HUES48 (cell line): ENCODE results near the gene MRPS10.
A peak's percentile ranks its signal among the peaks of the same experiment; 100 is the strongest.
"Not testable (repeated sequence)": the region's sequence is repeated elsewhere in the genome, so short reads cannot be mapped to it uniquely, and the experiment has no call there.

Experiments
- H3K27ac ChIP-seq: one replicate; pipeline ENCODE4 v1.7.0; 2013; ENCODE audit warnings: low read depth, low read length, inconsistent platforms
- H3K27me3 ChIP-seq: 2 replicates; pipeline ENCODE4 v1.6.1; 2013; ENCODE audit warnings: mild to moderate bottlenecking, low read length; ENCODE audit not compliant: control insufficient read depth, insufficient read depth
- H3K36me3 ChIP-seq: 2 replicates; pipeline ENCODE4 v1.6.1; 2013; ENCODE audit warnings: low read length; ENCODE audit not compliant: control insufficient read depth, insufficient read depth
- H3K4me1 ChIP-seq: 2 replicates; pipeline ENCODE4 v1.6.1; 2013; ENCODE audit warnings: mild to moderate bottlenecking, low read length; ENCODE audit not compliant: control insufficient read depth, insufficient read depth
- H3K4me3 ChIP-seq: 2 replicates; pipeline ENCODE4 v1.5.1; 2013; ENCODE audit warnings: mild to moderate bottlenecking, low read depth, low read length
- H3K9ac ChIP-seq: 2 replicates; pipeline ENCODE4 v1.6.1; 2013; ENCODE audit warnings: mild to moderate bottlenecking, low read depth, low read length, moderate library complexity
- H3K9me3 ChIP-seq: 2 replicates; pipeline ENCODE4 v1.6.1; 2013; ENCODE audit warnings: low read length; ENCODE audit not compliant: control insufficient read depth, insufficient read depth

Gene MRPS10

GRCh38 chr6:42193491-42193894 lies 24.2 kb downstream of the MRPS10 start:
- Histone ChIP-seq H3K9me3 (no peaks in the 10 kb centered on the region), H3K36me3 (no peaks in the 10 kb centered on the region), H3K4me3 (peak overlapping the region; percentile 42; the same call in 1 of the 2 replicates), H3K9ac (peak overlapping the region; percentile 30; the same call in 1 of the 2 replicates), H3K27me3 (no peaks in the 10 kb centered on the region), H3K4me1 (peaks cover 14% of the 10 kb centered on the region), H3K27ac (peak overlapping the region; percentile 29)

DNA sequence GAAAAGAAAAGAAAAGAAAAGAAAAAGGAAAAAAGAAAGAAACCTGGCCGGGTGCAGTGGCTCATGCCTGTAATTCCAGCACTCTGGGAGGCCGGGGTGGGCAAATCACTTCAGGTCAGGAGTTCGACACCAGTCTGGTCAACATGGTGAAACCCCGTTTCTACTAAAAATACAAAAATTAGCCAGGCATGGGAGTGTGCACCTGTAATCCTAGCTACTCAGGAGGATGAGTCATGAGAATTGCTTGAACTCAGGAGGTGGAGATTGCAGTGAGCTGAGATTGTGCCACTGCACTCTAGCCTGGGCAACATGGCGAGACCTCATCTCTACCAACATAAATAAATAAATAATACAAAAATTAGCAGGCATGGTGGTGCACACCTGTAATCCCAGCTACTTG lies 25.3 kb downstream of the MRPS10 start:
- not testable (repeated sequence) for H3K9me3 ChIP-seq, H3K9ac ChIP-seq, H3K4me3 ChIP-seq, H3K36me3 ChIP-seq, H3K27ac ChIP-seq, H3K27me3 ChIP-seq
- H3K4me1 ChIP-seq, result peaks cover 14% of the 10 kb centered on the region

- no peak overlapping the region for H3K9ac ChIP-seq
- no peak overlapping the region for H3K4me3 ChIP-seq
- H3K9me3 ChIP-seq, result no peaks in the 10 kb centered on the region
- H3K27ac ChIP-seq, result no peak overlapping the region
- no peaks in the 10 kb centered on the region for H3K36me3 ChIP-seq
- H3K27me3 ChIP-seq, result no peaks in the 10 kb centered on the region
- peaks cover 22% of the 10 kb centered on the region for H3K4me1 ChIP-seq
These were observed 27.0 kb downstream of the MRPS10 start for GRCh38 chr6:42190554-42191183.

- Histone ChIP-seq H3K9ac (no peak overlapping the region), H3K27ac (no peak overlapping the region), H3K36me3 (no peaks in the 10 kb centered on the region), H3K4me1 (peaks cover 23% of the 10 kb centered on the region), H3K27me3 (no peaks in the 10 kb centered on the region), H3K9me3 (no peaks in the 10 kb centered on the region), H3K4me3 (no peak overlapping the region)
These were observed 29.3 kb downstream of the MRPS10 start for GRCh38 chr6:42188406-42188805.

DNA sequence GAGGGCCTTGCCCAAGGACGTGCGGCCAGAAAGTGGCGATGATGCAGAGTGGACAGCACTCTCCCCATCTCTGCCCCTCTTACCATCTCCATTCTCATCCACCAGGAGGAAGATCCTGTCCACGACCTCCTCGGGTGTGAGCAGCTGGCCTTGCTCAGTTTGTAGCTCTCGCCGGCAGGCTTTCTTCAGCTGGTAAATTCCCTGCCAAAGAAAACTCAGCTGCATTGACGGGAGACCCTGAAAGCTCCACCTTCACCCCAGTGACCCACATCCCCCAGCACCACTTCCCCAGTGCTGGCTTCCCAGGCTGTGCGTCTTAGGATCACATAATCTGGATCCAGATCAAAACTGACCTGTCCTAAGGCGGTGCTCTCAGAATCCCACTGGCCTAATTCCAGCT lies 32.1 kb downstream of the MRPS10 start:
- Histone ChIP-seq H3K27me3 (no peaks in the 10 kb centered on the region), H3K27ac (no peak overlapping the region), H3K4me1 (peaks cover 16% of the 10 kb centered on the region), H3K36me3 (no peaks in the 10 kb centered on the region), H3K4me3 (no peak overlapping the region), H3K9ac (no peak overlapping the region), H3K9me3 (no peaks in the 10 kb centered on the region)

DNA sequence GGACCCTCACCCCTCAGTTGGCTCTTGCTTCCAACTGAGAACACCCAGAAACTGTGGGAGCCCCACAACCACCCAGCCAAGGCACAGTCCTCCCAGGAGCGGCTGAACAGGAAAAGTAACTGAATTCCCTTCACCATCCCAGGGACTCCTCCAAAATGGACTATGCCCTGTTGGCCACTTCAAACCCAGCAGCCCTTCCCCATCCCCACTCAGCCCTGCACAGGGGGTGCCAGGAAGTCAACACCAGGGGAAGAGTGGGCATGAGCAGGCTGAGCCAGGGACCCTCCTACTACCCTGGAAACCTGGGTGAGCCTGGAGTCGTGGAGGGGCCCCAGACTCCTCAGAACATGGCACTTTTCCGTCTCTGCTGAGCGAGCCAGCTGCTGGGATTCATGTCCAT lies 33.2 kb downstream of the MRPS10 start:
- no peaks in the 10 kb centered on the region; the same call in 1 of the 2 replicates for H3K36me3 ChIP-seq

GRCh38 chr6:42182101-42182500 lies 35.6 kb downstream of the MRPS10 start:
- H3K27ac ChIP-seq, result no peak overlapping the region
- no peaks in the 10 kb centered on the region for H3K27me3 ChIP-seq
- no peak overlapping the region for H3K9ac ChIP-seq
- no peaks in the 10 kb centered on the region for H3K9me3 ChIP-seq
- H3K4me3 ChIP-seq, result no peak overlapping the region
- H3K4me1 ChIP-seq, result peaks cover 28% of the 10 kb centered on the region
- H3K36me3 ChIP-seq, result no peaks in the 10 kb centered on the region; the same call in 1 of the 2 replicates

More for the DNA sequence above, 33.2 kb downstream of the MRPS10 start:
- H3K9me3 ChIP-seq, result no peaks in the 10 kb centered on the region
- H3K4me1 ChIP-seq, result peaks cover 18% of the 10 kb centered on the region
- no peak overlapping the region for H3K9ac ChIP-seq
- no peak overlapping the region for H3K27ac ChIP-seq
- no peaks in the 10 kb centered on the region for H3K27me3 ChIP-seq
- no peak overlapping the region for H3K4me3 ChIP-seq

DNA sequence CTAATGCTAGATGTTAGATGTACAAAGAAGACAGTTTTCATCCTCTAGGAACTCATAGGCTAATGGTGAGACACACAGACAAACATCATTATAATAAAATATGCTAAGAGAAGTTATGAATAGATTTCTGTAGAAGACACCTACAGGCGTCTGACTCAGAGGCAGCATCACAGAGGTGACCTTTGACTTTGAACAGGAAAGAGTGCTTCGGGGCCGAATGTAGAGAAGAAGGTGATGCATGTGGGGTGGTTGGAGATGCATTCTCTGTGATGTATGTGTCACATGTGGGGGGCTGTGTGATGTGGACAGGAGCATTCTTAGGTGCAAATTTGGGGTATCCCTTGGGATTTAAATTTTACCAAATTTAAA lies 37.7 kb downstream of the MRPS10 start:
- no peaks in the 10 kb centered on the region for H3K9me3 ChIP-seq
- no peak overlapping the region for H3K27ac ChIP-seq
- no peak overlapping the region for H3K9ac ChIP-seq
- no peak overlapping the region for H3K4me3 ChIP-seq
- no peaks in the 10 kb centered on the region; the same call in 1 of the 2 replicates for H3K36me3 ChIP-seq
- no peaks in the 10 kb centered on the region for H3K27me3 ChIP-seq
- H3K4me1 ChIP-seq, result peaks cover 24% of the 10 kb centered on the region

- Histone ChIP-seq H3K27me3 (no peaks in the 10 kb centered on the region), H3K4me3 (no peak overlapping the region), H3K9me3 (no peaks in the 10 kb centered on the region), H3K9ac (no peak overlapping the region), H3K27ac (no peak overlapping the region), H3K36me3 (no peaks in the 10 kb centered on the region; the same call in 1 of the 2 replicates), H3K4me1 (peaks cover 24% of the 10 kb centered on the region)
These were observed 38.3 kb downstream of the MRPS10 start for GRCh38 chr6:42179261-42179944.

- peak overlapping the region; percentile 70 for H3K4me3 ChIP-seq
- H3K9me3 ChIP-seq, result no peaks in the 10 kb centered on the region
- H3K4me1 ChIP-seq, result peaks cover 20% of the 10 kb centered on the region
- peak overlapping the region; percentile 40; the same call in 1 of the 2 replicates for H3K9ac ChIP-seq
- no peaks in the 10 kb centered on the region for H3K27me3 ChIP-seq
- H3K27ac ChIP-seq, result peak overlapping the region; percentile 92
- H3K36me3 ChIP-seq, result no peaks in the 10 kb centered on the region; the same call in 1 of the 2 replicates
These were observed 39.9 kb downstream of the MRPS10 start for GRCh38 chr6:42177514-42178364.
